Gastroesophageal sphincter (tissue), 3 donors: ENCODE results near the gene ZSCAN23.

Experiments used
- CTCF ChIP-seq, 4 experiments: fragments of 200-600 bp in 2 of 4; fragments of 450-650 bp in 2 of 4; sonication (generic) in 1 of 4; IDR thresholded peaks; one replicate each; pipeline ENCODE4 v1.5.1; 2017 to 2019; ENCODE audit warnings: antibody characterized with exemption in 4 of 4, mild to moderate bottlenecking in 2 of 4, moderate library complexity in 2 of 4
- POLR2A ChIP-seq, 2 donors: fragments of 450-650 bp; IDR thresholded peaks; one replicate each; pipeline ENCODE4 v1.6.1; 2017; ENCODE audit warnings: antibody characterized with exemption in 2 of 2, mild to moderate bottlenecking in 2 of 2, moderate library complexity in 1 of 2
- POLR2AphosphoS5 ChIP-seq: sonication (generic); formaldehyde crosslinking; IDR thresholded peaks from one replicate; pipeline ENCODE4 v1.6.1; 2017; ENCODE audit warnings: antibody characterized with exemption

GRCh38 chr6:28491984-28492317, 48.7 kb upstream of the ZSCAN23 start:
- no peak for TF ChIP-seq CTCF (IDR thresholded peaks at IDR 0.05)
- TF ChIP-seq POLR2AphosphoS5: no peak
- TF ChIP-seq POLR2A (IDR thresholded peaks at IDR 0.05): no peak
